ENCODE data around the gene NFYC. TPM values are rescaled to one million over a fixed set of nuclear protein-coding genes. Genes with fewer than 3 reads are reported as not detected.

The NFYC gene
- total RNA-seq, 1 experiment from 2014 or later: 46.5 TPM

DNA sequence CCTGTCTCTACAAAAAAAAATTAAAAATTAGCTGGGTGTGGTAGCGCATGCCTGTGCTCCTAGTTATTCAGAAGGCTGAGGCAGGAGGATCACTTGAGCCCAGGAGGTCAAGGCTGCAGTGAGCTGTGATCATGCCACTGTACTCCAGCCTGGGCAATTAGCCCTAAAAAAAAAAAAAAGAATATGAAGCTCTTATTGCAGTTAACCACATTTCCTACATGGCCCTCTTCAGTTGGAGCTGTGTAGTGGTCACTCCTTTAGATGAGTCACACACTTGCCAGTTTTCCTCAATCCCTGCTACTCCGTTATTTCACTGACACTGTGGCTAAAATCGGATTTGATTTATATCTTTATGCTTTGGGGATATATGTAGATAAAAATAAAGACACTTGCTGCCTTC, 11.8 kb downstream of the NFYC start (continued):
- TF ChIP-seq NR3C1 (CRISPR knock-in tag; conservative IDR thresholded peaks at IDR 0.05; ENCODE audit: low read depth): no peak
- TF ChIP-seq, protein P1, sequence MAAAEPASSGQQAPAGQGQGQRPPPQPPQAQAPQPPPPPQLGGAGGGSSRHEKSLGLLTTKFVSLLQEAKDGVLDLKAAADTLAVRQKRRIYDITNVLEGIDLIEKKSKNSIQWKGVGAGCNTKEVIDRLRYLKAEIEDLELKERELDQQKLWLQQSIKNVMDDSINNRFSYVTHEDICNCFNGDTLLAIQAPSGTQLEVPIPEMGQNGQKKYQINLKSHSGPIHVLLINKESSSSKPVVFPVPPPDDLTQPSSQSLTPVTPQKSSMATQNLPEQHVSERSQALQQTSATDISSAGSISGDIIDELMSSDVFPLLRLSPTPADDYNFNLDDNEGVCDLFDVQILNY (CRISPR knock-in tag; IDR thresholded peaks at IDR 0.05): no peak
- TF ChIP-seq ZNF263 (CRISPR knock-in tag; IDR thresholded peaks at IDR 0.05; ENCODE audit: low read depth): no peak
- no peak for TF ChIP-seq JUN (CRISPR knock-in tag; IDR thresholded peaks at IDR 0.05)
- TF ChIP-seq ATF1 (CRISPR knock-in tag; IDR thresholded peaks at IDR 0.05): no peak
- no peak for TF ChIP-seq TP53 (CRISPR knock-in tag; IDR thresholded peaks at IDR 0.05)
- no peak for TF ChIP-seq KAT7 (CRISPR knock-in tag; IDR thresholded peaks at IDR 0.05; ENCODE audit: borderline replicate concordance)

DNA sequence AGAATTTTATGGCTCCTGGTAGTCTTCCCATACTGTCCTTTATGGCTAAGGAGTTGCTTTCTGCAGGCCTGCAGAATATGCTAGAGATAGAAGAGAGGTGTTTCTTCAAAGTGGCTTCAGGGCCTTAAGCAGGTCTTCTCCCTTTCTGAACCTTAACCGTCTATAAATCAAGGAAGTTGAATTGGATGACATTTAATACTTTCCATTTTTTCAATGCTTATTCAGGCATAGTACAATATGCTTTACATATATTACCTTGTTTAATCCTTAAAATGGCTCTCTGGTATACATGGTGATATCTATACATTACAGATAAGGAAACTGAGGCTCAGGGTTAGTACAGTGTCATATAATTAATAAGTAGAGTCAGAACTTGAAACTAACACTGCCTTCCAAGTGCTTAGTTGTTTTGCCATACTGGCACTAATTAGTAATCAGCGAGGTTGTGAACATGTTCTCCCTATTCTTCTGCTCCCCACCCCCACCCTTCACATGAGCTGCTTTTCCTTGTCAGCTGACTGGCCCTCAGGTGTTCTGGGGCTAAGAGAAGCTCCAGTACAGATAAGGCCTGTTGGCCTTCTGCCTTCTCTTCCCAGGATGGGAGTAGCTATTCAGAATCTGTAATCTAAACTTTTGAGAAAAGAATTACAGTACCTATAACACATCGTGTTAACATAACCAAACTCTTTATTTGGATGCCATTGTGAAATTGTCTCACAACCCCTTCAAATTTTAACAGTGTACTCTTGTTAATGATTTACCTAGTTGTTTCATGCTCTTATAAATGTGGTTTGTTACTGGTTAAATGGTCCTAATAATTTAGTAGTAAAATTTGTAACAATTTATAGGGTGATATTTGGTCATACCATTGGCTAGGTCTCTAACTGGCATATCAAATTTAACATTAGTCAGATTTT, 13.6 kb downstream of the NFYC start:
- CTCF ChIA-PET: interaction anchor here (0.6 to 1.7 kb wide), 4 partner anchors 13 to 1181 kb away, joined by 3 to 5 read pairs (median 4); partner anchors contain the start of gene NFYC
- TF ChIP-seq ZBTB21 (CRISPR knock-in tag; IDR thresholded peaks at IDR 0.05; ENCODE audit: borderline replicate concordance): no peak
- no peak for TF ChIP-seq MXD4 (CRISPR knock-in tag; IDR thresholded peaks at IDR 0.05; ENCODE audit: borderline replicate concordance)
- TF ChIP-seq, protein P2, sequence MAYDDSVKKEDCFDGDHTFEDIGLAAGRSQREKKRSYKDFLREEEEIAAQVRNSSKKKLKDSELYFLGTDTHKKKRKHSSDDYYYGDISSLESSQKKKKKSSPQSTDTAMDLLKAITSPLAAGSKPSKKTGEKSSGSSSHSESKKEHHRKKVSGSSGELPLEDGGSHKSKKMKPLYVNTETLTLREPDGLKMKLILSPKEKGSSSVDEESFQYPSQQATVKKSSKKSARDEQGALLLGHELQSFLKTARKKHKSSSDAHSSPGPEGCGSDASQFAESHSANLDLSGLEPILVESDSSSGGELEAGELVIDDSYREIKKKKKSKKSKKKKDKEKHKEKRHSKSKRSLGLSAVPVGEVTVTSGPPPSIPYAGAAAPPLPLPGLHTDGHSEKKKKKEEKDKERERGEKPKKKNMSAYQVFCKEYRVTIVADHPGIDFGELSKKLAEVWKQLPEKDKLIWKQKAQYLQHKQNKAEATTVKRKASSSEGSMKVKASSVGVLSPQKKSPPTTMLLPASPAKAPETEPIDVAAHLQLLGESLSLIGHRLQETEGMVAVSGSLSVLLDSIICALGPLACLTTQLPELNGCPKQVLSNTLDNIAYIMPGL (CRISPR knock-in tag; IDR thresholded peaks at IDR 0.05): no peak
- no peak for TF ChIP-seq SP1 (CRISPR knock-in tag; conservative IDR thresholded peaks at IDR 0.05)
- TF ChIP-seq FOXP1 (CRISPR knock-in tag; IDR thresholded peaks at IDR 0.05; ENCODE audit: borderline replicate concordance): no peak
- TF ChIP-seq, protein P3, sequence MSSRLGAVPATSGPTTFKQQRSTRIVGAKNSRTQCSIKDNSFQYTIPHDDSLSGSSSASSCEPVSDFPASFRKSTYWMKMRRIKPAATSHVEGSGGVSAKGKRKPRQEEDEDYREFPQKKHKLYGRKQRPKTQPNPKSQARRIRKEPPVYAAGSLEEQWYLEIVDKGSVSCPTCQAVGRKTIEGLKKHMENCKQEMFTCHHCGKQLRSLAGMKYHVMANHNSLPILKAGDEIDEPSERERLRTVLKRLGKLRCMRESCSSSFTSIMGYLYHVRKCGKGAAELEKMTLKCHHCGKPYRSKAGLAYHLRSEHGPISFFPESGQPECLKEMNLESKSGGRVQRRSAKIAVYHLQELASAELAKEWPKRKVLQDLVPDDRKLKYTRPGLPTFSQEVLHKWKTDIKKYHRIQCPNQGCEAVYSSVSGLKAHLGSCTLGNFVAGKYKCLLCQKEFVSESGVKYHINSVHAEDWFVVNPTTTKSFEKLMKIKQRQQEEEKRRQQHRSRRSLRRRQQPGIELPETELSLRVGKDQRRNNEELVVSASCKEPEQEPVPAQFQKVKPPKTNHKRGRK (CRISPR knock-in tag; IDR thresholded peaks at IDR 0.05; ENCODE audit: borderline replicate concordance): no peak
- TF ChIP-seq OVOL2 (CRISPR knock-in tag; IDR thresholded peaks at IDR 0.05; ENCODE audit: borderline replicate concordance): no peak
- TF ChIP-seq ZNF671 (CRISPR knock-in tag; IDR thresholded peaks at IDR 0.05): no peak
- no peak for TF ChIP-seq ZNF232 (CRISPR knock-in tag; IDR thresholded peaks at IDR 0.05)
- no peak for TF ChIP-seq GRHL2 (CRISPR knock-in tag; IDR thresholded peaks at IDR 0.05; ENCODE audit: insufficient replicate concordance, severe bottlenecking)
- TF ChIP-seq TCF7 (CRISPR knock-in tag; IDR thresholded peaks at IDR 0.05; ENCODE audit: low read depth): no peak
- TF ChIP-seq, protein P4, sequence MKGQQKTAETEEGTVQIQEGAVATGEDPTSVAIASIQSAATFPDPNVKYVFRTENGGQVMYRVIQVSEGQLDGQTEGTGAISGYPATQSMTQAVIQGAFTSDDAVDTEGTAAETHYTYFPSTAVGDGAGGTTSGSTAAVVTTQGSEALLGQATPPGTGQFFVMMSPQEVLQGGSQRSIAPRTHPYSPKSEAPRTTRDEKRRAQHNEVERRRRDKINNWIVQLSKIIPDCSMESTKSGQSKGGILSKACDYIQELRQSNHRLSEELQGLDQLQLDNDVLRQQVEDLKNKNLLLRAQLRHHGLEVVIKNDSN (CRISPR knock-in tag; IDR thresholded peaks at IDR 0.05): no peak
- TF ChIP-seq, protein P5, sequence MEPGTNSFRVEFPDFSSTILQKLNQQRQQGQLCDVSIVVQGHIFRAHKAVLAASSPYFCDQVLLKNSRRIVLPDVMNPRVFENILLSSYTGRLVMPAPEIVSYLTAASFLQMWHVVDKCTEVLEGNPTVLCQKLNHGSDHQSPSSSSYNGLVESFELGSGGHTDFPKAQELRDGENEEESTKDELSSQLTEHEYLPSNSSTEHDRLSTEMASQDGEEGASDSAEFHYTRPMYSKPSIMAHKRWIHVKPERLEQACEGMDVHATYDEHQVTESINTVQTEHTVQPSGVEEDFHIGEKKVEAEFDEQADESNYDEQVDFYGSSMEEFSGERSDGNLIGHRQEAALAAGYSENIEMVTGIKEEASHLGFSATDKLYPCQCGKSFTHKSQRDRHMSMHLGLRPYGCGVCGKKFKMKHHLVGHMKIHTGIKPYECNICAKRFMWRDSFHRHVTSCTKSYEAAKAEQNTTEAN (CRISPR knock-in tag; IDR thresholded peaks at IDR 0.05): no peak
- no peak for TF ChIP-seq CREB1 (CRISPR knock-in tag; IDR thresholded peaks at IDR 0.05)
- TF ChIP-seq RELA (CRISPR knock-in tag; IDR thresholded peaks at IDR 0.05; ENCODE audit: borderline replicate concordance): no peak
- TF ChIP-seq, protein P6, sequence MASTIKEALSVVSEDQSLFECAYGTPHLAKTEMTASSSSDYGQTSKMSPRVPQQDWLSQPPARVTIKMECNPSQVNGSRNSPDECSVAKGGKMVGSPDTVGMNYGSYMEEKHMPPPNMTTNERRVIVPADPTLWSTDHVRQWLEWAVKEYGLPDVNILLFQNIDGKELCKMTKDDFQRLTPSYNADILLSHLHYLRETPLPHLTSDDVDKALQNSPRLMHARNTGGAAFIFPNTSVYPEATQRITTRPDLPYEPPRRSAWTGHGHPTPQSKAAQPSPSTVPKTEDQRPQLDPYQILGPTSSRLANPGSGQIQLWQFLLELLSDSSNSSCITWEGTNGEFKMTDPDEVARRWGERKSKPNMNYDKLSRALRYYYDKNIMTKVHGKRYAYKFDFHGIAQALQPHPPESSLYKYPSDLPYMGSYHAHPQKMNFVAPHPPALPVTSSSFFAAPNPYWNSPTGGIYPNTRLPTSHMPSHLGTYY (CRISPR knock-in tag; IDR thresholded peaks at IDR 0.05): no peak
- Mint-ChIP-seq H3K36me3 (no peaks in the 10 kb centered on the region), H3K4me3 (no peak overlapping the region), H3K27me3 (ENCODE audit: low read depth) (no peaks in the 10 kb centered on the region), H3K9me3 (no peaks in the 10 kb centered on the region), H3K4me1 (peaks cover 37% of the 10 kb centered on the region), H3K27ac (peak overlapping the region; percentile 50)
- POLR2A ChIA-PET: interaction anchor here (5.8 kb wide), 1 partner anchor 13 kb away, joined by 29 read pairs; the partner anchor contains the start of gene NFYC
- no peak for ATAC-seq
- DNase-seq (ENCODE audit: low spot score): no peak
